Measurements from ENCODE around the gene DCTN5.

The DCTN5 gene

DNA sequence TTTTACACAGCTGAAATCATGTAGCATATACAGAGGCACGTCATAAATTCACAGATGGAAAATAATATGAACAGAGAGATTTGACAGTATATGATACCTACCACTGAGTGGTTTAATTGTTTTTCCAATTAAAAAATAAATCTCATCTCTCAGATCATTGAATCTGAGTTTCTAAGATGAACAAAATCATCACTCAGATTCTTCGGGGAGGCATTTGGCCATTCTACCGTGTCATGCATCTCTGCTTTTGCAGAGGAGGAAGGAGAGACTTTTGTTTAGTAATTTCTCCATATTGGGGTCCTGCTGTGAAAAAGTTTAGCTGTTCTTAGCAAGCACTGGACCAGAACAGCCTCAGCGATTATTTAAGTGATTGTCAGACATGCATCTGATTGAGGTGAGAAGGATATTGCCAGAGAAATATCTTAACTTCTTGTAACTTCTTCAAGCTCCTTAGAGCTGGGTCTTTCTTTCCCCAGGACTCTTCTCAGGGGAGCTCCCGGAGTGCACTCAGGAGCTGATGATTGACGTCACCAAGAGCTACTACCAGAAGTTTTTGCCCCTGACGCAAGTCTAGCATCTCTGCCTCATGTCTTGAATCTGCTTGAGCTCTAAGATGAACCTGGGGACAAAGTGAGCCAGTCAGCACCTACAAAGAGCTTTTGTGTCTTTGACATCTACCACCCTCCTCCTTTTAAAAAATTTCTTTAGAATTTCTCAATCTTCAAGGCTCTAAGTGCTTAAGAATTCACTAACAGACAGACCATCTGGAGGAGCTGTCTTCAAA is 25.5 kb downstream of the DCTN5 start:
- no peak for DNase-seq

- DNase-seq = no peak
These were observed 26.0 kb downstream of the DCTN5 start for GRCh38 chr16:23667355-23667659.

GRCh38 chr16:23668225-23668624 is 27.0 kb downstream of the DCTN5 start:
- no peak for DNase-seq

DNA sequence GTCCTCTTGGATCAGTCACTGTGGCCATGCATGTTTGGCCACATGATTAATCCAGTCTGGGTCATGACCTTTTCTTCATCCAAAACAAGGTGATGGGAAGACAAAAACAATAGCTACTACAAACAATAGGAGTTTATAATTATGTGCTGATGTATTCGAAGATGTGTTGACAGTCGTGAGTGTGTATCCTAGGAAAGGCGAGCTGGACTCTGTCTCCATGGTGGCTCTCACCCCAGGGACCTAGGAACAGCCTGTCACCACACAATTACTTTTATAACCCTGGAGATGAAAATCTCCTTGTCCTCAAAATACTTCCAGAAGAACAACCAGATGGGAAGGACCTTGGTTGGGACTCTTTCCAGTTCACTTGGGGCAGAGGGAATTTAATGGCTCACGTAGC is 27.6 kb downstream of the DCTN5 start:
- no peak for DNase-seq

GRCh38 chr16:23670137-23670776 is 29.0 kb downstream of the DCTN5 start:
- DNase-seq = no peak

GRCh38 chr16:23673971-23674614 is 32.8 kb downstream of the DCTN5 start:
- no peak for DNase-seq

DNA sequence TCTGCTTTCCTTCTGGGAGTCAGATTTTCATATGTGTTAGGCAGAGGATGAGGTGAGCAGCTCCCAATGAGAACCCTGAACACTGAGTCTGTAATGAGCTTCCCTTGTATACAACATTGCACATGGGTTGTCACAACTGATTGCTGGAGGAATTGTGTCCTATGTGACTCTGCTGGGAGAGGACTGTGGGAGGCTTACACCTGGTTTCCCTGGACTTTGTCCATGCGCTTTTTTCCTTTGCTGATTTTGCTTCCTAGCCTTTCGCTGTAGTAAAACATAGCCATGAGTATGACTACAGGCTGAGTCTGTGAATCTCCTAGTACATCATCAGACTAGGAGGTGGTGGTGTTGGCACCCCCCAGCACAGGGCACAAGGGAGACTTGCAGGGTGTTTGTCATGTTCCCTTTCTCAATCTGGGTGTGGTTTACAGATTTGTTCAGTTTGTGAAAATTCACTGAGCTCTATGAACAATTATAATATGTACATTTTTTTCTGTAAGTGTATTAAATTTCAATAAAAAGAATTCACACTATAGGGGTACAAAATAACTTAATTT is 35.7 kb downstream of the DCTN5 start:
- no peak for DNase-seq

DNA sequence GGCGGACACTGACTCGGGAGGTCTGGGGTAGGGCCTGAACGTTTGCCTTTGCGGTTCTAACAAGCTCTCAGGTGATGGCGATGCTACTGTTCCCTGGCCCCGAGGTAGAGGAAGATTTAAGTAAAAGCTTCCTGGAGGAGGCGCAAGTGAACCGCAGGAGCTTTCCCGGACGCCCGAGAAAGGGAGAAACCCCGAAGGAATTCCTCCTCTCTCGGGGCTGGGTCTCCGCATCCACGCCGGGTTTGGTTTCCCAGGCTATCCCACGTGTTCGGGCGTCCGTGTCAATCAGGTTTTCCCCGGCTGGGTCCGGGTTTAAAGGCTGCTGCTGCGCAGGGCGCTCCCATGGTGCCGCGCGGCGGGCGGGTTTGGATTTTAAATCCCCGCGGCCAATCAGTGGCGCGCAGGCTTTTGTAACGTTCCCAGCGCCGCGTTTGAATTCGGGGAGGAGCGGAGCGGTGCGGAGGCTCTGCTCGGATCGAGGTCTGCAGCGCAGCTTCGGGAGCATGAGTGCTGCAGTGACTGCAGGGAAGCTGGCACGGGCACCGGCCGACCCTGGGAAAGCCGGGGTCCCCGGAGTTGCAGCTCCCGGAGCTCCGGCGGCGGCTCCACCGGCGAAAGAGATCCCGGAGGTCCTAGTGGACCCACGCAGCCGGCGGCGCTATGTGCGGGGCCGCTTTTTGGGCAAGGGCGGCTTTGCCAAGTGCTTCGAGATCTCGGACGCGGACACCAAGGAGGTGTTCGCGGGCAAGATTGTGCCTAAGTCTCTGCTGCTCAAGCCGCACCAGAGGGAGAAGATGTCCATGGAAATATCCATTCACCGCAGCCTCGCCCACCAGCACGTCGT is 37.4 kb downstream of the DCTN5 start, which contains the start of gene PLK1:
TSS of gene PLK1 (plus strand) at position 460 of the 844 bp plus-strand sequence. CDS start at position 504, 44 bp downstream.
- DNase-seq = peak; percentile 72

DNA sequence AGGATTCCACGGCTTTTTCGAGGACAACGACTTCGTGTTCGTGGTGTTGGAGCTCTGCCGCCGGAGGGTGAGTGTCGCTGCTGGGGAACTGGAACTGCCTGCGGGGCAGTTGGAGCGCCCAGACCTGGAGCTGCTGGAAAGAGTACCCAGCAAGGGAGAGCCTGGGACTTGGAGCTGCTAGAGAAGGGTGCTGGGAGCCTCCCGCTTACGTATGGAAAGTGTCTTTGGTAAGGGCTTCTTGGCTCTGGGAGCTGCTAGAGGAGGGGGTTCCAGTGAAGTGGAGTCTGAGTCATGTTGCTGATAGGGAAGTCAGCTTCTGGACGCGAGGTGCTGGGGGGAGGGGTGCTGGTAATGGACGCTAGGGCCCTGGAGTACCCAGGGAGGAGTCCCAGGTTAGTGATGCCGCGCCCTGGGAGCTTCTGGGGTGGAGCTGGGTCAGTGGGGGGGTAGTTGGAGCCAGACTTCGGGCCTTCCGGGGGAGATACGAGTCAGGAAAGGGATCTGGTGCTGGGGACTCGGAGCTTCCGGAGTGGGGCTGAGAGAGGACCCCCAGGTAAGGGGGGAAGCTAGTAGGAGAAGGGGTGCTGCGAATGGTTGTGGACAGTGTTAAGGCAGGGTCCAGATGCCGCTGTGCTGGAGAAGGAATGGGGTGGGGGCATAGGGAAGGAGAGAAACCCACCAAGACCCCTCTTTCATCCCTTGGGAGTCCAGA is 38.2 kb downstream of the DCTN5 start:
- no peak for DNase-seq

DNA sequence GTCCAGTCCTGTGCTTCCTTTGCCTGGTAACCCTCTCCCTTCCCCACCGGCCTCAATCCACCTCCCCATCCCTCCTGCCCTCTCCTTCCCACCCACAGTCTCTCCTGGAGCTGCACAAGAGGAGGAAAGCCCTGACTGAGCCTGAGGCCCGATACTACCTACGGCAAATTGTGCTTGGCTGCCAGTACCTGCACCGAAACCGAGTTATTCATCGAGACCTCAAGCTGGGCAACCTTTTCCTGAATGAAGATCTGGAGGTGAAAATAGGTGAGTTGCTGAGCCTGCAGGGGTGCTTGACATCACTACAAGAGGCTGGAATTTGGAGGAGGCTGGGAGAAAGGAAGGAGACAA is 38.7 kb downstream of the DCTN5 start:
- no peak for DNase-seq

DNA sequence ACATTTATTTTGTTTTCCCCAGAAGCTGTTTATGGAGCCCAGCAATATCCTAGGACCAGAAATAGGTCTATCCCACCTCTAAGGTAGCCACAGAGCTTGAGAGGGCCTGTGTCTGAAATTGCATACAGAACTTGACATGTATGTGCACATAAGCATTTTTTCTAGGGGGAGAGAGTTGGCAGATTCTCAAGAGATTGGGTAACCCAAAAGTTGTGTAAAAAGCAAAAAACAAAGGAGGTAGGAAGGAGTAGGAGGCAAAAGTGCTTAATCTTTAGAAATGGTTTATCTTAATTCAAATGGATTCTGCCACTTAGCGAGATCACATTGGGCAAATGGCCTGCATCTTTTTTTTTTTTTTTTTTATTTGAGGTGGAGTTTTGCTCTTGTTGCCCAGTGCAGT is 40.9 kb downstream of the DCTN5 start:
- no peak for DNase-seq

DNA sequence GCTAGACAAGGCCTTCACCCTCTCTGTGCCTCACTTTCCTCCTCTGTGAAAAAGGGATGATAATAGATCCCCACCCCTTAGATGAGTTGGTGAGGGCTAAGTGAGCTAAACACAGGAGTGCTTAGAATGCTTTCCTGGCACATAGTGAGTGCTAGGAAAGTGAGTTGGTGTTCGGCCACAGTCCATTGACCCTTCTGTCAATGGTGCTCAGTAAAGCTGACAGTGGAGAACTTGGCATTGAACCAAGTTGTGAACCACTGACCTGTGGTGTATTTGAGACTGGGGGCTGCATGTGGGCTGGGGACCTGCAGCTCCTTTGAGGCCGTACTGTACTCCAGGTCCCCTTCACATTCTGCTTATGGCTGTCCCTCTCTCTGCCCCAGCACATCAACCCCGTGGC is 42.2 kb downstream of the DCTN5 start:
- no peak for DNase-seq

GRCh38 chr16:23687034-23687808 is 46.0 kb downstream of the DCTN5 start:
- DNase-seq = no peak

GRCh38 chr16:23689442-23690187 is 48.3 kb downstream of the DCTN5 start:
- no peak for DNase-seq

GRCh38 chr16:23690771-23691482 is 49.7 kb downstream of the DCTN5 start:
- DNase-seq = no peak

- DNase-seq = no peak
These were observed 50.4 kb downstream of the DCTN5 start for GRCh38 chr16:23691483-23692189.

GRCh38 chr16:23692190-23692837 is 51.0 kb downstream of the DCTN5 start:
- no peak for DNase-seq

- DNase-seq = no peak
These were observed 53.0 kb downstream of the DCTN5 start for GRCh38 chr16:23694265-23694643.
